Dermis microvascular lymphatic vessel endothelial cell (primary cell): ENCODE results near the gene ETV5. TPM values are rescaled to one million over a fixed set of nuclear protein-coding genes. Genes with fewer than 3 reads are reported as not detected.

Experiments
- DNase-seq, 2 donors: peaks; one replicate each; pipeline versions ENCODE4 v3.0.0 to v3.0.0-alpha.2; 2010; ENCODE audit warnings: low read depth in 2 of 2
- total RNA-seq: library from RNA; depleted of rRNA; stranded (reverse); fragments of >200 nt; gene quantifications from 2 replicates; pipeline ENCODE4 v1.2.1, GENCODE V29; 2014

Gene ETV5
- 25.7 and 28.5 TPM in 2 replicates for total RNA-seq

DNA sequence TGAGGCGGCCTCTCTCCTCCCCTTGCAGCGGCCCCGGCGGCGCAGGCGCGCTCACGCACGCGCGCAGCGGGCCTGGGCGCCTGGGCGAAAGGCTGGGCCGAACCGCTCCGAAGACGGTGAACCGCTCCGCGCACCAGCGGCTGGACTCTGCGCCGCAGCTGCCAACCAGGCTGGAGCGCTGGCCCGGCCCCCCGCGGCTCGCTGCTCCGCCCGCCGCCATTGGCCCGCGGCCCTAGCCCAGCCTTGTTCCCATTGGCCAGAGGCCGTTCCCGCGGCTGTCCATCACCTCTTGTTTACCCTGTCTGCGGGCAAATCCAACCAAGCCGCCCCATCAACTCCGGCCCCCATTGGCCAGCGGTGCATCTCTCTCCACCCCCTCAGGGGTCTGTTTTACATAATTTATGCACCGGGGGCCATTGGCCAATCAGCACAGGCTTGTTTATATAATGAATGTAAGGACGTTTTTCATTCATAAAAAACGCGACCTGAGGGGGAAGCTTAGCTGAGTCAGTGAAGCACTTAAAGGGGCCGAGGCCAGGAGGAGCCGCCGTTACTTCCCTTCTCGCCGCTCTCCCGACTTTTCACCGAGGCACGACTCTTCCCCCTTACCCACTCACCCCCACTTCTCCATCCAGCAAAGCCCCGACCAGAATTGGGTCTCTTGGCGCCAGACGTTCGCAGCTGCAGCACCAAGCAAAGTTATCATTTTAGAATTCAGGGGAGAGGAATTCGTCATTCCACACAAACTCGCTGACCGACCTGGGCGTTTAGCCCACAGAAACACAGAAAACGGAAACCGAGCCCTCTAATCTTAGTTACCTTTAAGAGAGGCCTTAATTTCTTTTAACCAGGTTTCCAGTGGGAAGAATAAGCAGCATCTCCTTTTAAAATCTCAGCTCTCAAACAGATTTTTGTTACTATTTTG, at the start of gene ETV5:
TSS of gene ETV5 (minus strand) at position 149 of the 925 bp plus-strand sequence. CDS start 3,221 bp downstream, outside the sequence.
- DNase-seq = peak; percentile 97 to 99

DNA sequence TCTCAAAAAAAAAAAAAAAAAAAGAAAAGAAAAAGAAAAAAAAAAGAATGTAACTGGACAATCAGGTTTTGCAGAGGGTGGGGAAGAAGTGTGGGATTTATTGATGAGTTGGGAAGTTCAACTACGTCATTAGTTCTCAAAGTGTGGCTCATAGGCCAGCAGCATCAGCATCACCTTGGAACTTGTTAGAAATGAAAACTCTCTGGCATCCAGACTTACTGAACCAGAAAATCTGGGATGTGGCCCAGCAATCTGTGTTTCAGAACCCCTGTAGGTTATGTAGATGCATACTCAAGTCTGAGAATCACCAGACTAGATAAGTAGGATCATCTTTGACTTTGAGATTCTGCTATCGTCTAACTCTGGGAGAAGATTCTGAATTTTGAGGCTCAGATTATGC, 45.8 kb upstream of the ETV5 start:
- no peak for DNase-seq

DNA sequence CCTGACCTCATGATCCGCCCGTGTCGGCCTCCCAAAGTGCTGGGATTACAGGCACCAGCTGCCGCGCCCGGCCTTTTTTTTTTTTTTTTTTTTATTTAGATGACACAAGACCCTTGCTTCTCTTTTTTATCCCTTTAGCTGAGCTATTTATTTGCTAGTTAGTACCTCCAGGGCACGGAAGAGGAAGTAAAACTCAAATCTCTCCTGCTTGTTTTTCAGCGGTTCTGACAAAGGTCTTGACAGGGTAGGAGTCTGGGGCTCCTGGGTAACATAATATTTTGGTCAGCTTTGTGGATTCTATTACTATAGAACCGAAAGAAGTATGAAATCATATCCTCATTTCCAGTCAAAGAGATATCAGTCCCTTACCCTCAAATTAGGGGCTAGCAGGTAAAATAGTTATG, 44.0 kb upstream of the ETV5 start:
- DNase-seq = no peak

DNA sequence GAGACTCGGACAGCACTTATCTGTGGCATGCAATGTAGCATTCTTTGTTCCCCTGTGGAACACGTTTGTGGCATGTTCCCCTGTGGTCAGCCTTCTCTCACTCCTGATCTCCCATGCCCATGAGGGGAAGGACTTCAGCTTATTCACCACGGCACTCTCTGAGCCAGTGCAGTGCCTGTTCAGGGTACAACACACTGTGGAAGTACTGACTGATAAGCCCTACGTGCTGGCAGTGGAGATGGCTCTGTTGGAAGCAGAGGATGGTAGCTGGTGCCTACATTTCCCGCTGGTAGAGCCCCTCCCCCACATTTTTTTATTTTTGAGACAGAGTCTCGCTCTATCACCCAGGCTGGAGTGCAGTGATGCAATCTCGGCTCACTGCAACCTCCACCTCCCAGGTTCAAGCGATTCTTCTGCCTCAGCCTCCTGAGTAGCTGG, 43.5 kb upstream of the ETV5 start:
- no peak for DNase-seq

DNA sequence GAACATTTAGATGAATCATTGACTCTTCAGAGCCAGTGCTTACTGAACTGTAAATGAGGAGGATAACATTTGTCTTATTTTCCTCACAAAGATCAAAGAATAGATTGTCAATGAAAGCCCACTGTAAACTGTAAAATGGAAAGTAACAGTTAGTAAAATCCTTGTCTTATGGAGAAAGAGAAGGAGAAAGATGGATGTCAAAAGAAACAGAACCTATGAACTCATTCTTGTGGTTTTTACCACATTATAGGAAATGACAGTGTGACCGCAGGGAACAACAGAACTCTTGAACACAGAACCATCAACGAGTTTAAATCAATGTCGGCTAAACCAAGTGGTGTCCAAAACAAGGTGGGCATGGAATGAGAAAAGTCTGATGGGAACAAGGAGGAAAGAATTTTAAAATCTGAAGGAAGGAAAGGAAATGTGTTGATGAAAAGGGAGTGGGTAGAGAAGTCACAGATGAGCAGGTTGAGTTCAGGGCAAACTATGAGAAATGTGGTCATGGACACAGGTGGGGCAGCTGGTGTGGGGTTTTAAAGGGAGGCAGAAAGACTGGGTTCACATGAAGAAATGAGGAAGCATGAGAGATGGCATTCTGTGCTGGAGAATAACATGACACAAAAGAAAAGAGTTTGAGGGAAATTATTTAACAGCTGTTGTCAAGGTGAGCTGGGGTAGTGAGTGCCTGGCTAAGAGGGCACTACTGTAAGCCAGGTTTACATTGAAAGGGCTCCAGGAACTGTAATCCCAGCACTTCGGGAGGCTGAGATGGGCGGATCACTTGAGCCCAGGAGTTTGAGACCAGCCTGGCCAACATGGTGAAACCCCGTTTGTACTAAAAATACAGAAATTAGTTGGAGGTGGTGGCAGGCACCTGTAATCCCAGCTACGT, 42.4 kb upstream of the ETV5 start:
- no peak for DNase-seq

DNA sequence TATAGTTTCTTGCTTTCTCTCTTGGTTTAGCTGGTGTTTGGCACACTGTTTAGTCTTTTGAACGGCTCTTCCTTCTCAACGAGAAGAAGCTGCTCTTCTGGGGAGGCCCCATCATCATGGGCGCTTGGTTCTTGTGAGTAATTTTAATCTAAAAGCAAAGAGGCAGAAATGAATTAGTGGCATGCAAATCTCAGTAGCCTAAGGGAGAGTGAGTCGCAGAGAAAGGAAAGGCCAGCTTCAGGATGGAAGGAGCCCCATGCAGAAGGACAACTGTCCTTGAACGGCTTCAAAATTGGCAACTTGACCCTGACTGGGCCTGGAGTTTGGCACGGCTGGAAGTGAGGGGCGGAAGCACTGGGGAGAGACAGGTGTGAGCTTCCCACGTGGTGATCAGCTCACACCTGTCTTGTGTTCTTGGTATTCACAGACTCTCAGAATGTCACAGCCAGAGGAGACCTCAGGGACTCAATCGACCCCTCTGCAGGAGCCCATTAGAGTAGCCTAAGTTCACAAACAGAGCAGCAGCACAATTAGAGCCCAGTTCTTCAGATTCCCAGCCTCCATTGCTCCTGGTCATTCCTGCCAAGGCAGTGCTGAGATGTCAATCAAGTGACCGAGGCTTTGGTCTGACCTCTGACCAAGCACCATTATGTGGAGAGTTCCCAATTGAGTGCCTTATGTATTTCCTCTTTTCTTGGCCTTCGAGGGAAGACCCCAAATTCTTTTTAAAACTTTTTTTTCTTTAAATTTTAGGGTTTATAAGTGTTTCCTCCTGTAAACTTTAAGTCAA, 41.3 kb upstream of the ETV5 start:
- no peak for DNase-seq

DNA sequence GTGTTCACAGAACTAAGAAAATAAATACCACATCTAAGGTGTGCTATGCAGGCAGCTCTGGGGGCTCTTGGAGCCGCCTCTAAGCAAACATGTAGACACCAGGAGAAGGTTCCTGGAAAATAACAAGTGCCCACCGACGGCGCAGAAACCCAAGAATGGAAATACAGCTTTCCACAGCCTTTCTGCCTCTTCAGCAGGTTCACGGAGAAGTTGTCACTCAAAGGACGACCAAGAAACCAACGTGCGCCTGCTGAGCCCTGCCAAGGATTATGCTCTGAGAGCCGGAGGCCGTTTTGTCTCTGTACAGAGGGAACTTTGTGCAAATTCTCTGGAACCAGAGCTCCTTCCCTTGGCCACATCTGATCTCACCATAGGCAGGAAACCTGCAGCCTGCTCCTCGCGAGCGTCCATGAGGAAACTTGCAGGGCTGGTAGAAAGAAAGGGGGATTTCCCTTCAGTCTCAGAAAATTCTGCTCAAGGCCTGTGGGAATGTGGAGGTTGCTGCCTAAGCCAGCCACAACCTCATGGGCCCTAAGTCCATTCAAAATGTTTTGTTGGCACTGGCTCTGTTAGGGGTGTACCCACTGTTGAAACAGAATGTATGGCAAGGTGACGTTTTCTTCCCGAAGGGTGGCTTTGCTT, 40.6 kb upstream of the ETV5 start:
- no peak for DNase-seq

GRCh38 chr3:186144257-186144656, 35.4 kb upstream of the ETV5 start:
- no peak for DNase-seq

DNA sequence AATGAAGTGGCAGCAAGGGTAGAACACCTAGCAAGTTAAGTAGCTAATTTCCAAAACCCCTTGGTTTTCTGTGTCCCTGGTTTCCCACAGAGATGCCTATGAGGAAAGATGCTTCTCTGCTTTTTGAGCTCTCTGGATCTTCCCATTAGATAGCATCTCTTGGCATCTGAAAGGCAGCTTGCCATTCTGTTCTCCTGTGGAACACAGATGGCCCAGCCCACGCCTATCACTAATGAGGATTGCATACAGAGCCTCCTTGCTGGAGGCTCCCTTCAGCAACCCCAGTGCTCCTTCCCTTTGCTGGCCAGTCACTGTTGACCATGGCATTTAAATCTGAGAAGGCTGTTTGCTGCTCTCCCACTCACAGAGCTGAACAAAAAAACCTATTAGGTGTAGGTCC, 34.4 kb upstream of the ETV5 start:
- DNase-seq = no peak

DNA sequence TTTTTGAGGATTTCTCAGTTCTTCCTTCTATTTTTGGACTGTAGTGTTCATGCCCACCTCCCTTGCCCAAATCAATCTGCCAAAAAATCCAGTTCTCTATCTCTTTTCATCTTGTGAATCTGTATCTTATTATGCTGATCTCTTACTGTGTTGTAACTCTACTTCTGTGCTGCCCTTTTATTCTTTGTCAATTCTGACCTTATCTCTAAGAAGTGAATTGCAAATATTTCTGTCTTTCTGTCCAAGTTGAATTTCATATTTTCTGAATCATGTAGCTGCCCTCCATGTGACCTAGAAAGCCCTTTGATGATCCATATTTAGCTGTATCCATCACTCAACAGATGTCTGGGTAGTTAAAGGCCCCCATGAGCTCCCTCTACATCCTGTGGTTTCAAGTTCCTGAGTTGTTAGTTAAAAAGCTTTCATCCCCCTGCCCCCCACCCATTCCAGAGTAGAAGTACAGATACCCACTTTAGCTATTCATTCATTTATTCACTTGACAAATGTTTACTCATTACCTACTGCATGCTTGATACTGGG, 33.6 kb upstream of the ETV5 start:
- no peak for DNase-seq

- no peak for DNase-seq
Measured at GRCh38 chr3:186141790-186142189, 32.9 kb upstream of the ETV5 start.

GRCh38 chr3:186138272-186138981, 29.5 kb upstream of the ETV5 start:
- DNase-seq = no peak

DNA sequence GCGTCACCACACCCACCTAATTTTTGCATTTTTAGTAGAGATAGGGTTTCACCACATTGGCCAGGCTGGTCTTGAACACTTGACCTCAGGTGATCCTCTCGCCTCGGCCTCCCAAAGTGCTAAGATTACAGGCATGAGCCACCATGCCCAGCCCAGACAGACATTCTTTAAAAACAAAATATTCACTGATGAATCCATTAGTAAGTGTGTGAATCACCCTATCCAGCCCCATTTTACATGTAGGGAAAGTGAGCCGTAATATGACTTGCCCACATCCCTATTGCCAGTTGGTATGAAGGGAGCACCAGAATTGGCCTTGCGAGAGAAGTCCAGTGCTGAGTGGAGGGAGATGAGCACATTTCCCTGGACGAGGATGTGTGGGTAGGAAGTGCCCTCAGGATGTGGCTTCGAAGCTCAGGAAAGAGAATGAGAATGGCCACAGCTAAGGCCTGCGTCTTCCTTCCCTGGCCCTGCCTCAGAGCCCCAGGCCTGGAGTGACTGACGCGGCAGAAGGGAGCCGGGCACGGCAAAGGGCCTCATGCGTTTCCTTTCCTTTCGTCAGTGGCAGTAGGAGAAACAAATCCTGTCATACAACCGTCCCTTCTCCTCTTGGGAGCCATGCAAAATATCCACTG, 28.3 kb upstream of the ETV5 start:
- no peak for DNase-seq

- DNase-seq = no peak
Measured at GRCh38 chr3:186133980-186134379, 25.1 kb upstream of the ETV5 start.

- DNase-seq = no peak
Measured at GRCh38 chr3:186132487-186132886, 23.6 kb upstream of the ETV5 start.

- no peak for DNase-seq
Measured at GRCh38 chr3:186129206-186129605, 20.3 kb upstream of the ETV5 start.

- DNase-seq = no peak
Measured at GRCh38 chr3:186128158-186128557, 19.3 kb upstream of the ETV5 start.

DNA sequence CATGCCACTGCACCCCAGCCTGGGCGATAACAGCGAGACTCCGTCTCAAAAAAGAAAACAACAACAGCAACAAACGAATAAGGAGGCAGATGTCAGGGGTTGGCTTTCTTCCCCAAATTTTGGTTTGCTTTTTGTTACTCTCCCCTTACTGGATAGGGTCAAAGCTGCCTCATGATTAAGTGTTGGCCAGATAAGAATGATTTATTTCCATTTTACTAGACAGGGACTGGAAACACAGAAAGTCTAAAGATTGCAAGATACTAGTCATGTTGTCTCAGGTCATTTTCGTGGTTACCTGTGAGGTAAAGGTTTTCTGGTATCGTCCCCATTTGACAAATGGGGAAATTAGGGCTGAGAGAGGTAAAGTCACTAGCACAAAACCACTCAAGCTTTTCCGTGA, 18.6 kb upstream of the ETV5 start:
- no peak for DNase-seq

- DNase-seq = no peak
Measured at GRCh38 chr3:186125118-186125517, 16.2 kb upstream of the ETV5 start.

DNA sequence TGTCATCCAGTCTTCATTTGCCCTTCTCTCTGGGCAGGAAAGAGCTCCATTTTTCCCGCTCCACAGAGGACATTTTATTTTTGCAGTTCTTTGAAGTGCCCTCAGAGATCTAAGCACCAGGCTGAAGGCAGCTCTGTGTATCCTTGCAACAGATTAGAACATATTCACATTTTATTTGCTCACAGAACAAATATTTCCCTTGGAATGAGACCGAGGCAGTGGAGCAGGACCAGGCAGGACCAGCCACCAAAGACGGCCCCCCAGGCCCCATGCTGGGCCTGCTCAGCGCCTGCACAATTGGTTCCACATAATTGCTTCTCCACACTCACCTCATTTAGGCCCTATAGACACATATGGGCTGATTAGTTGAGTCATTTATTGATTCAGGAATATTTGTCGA, 15.7 kb upstream of the ETV5 start:
- DNase-seq = no peak
